ENCODE results near the gene ISCU. TPM values are rescaled to one million over a fixed set of nuclear protein-coding genes. Genes with fewer than 3 reads are reported as not detected.
A peak's percentile ranks its signal among the peaks of the same experiment; 100 is the strongest.

The ISCU gene
- total RNA-seq, 2 donors from 2014 or later = 93.3 to 98.7 TPM

- no peaks in the 10 kb centered on the region for H3K9me3 Mint-ChIP-seq
- H3K4me3 Mint-ChIP-seq = peak overlapping the region; percentile 93
- peak overlapping the region; percentile 99 for H3K27ac Mint-ChIP-seq
- H3K27me3 Mint-ChIP-seq = no peaks in the 10 kb centered on the region
- H3K36me3 Mint-ChIP-seq (ENCODE audit: low read depth) = peaks cover 86% of the 10 kb centered on the region
- peaks cover 19% of the 10 kb centered on the region for H3K4me1 Mint-ChIP-seq
- no peak for ATAC-seq (replicated peaks)
Measured at GRCh38 chr12:108560321-108560721, 2.1 kb upstream of the ISCU start.

- peak within 1 kb of the TSS; percentile 99 for H3K27ac Mint-ChIP-seq
- peaks cover 86% of the 10 kb centered on the region for H3K36me3 Mint-ChIP-seq (ENCODE audit: low read depth)
- H3K4me1 Mint-ChIP-seq = peaks cover 25% of the 10 kb centered on the region
- H3K27me3 Mint-ChIP-seq = no peaks in the 10 kb centered on the region
- H3K9me3 Mint-ChIP-seq = no peaks in the 10 kb centered on the region
- ATAC-seq (replicated peaks) = peak; percentile 49
- peak within 1 kb of the TSS; percentile 93 for H3K4me3 Mint-ChIP-seq
Measured at GRCh38 chr12:108560752-108561719, 1.4 kb upstream of the ISCU start, which contains the start of gene SART3. Gene SART3 (minus strand): TSS chr12:108561173. CDS start chr12:108561154, 19 bp downstream.

- Mint-ChIP-seq H3K27ac (peak overlapping the region; percentile 99), H3K4me3 (peak overlapping the region; percentile 93), H3K9me3 (no peaks in the 10 kb centered on the region), H3K27me3 (no peaks in the 10 kb centered on the region), H3K4me1 (peaks cover 29% of the 10 kb centered on the region), H3K36me3 (ENCODE audit: low read depth) (peaks cover 86% of the 10 kb centered on the region)
- ATAC-seq (replicated peaks) = no peak
Measured at GRCh38 chr12:108561852-108562347, 496 bp upstream of the ISCU start.

- Mint-ChIP-seq H3K27me3 (no peaks in the 10 kb centered on the region), H3K36me3 (ENCODE audit: low read depth) (peaks cover 86% of the 10 kb centered on the region), H3K27ac (peak overlapping the region; percentile 90)
Measured at GRCh38 chr12:108563136-108563803, 874 bp downstream of the ISCU start.

GRCh38 chr12:108563804-108564151 is 1.4 kb downstream of the ISCU start:
- ATAC-seq (replicated peaks) = no peak
- Mint-ChIP-seq H3K4me3 (peak overlapping the region; percentile 93), H3K4me1 (peaks cover 36% of the 10 kb centered on the region), H3K27ac (peak overlapping the region; percentile 90), H3K36me3 (ENCODE audit: low read depth) (peaks cover 86% of the 10 kb centered on the region), H3K9me3 (no peaks in the 10 kb centered on the region), H3K27me3 (no peaks in the 10 kb centered on the region)

More at GRCh38 chr12:108563136-108563803, 874 bp downstream of the ISCU start:
- peak overlapping the region; percentile 93 for H3K4me3 Mint-ChIP-seq
- ATAC-seq (replicated peaks) = peak; percentile 51
- H3K4me1 Mint-ChIP-seq = peaks cover 33% of the 10 kb centered on the region
- H3K9me3 Mint-ChIP-seq = no peaks in the 10 kb centered on the region

GRCh38 chr12:108564724-108565123 is 2.3 kb downstream of the ISCU start:
- Mint-ChIP-seq H3K4me3 (no peak overlapping the region), H3K27ac (peak overlapping the region; percentile 90), H3K4me1 (peaks cover 41% of the 10 kb centered on the region), H3K9me3 (no peaks in the 10 kb centered on the region), H3K36me3 (ENCODE audit: low read depth) (peaks cover 87% of the 10 kb centered on the region), H3K27me3 (no peaks in the 10 kb centered on the region)
- ATAC-seq (replicated peaks) = no peak

GRCh38 chr12:108565146-108565545 is 2.8 kb downstream of the ISCU start:
- Mint-ChIP-seq H3K27me3 (no peaks in the 10 kb centered on the region), H3K4me3 (no peak overlapping the region), H3K4me1 (peaks cover 37% of the 10 kb centered on the region), H3K27ac (no peak overlapping the region), H3K36me3 (ENCODE audit: low read depth) (peaks cover 87% of the 10 kb centered on the region), H3K9me3 (no peaks in the 10 kb centered on the region)
- no peak for ATAC-seq (replicated peaks)

- Mint-ChIP-seq H3K36me3 (ENCODE audit: low read depth) (peaks cover 86% of the 10 kb centered on the region), H3K27ac (peak overlapping the region; percentile 99), H3K9me3 (no peaks in the 10 kb centered on the region), H3K4me1 (peaks cover 36% of the 10 kb centered on the region), H3K4me3 (peak overlapping the region; percentile 49), H3K27me3 (no peaks in the 10 kb centered on the region)
- ATAC-seq (replicated peaks) = peak; percentile 9
Measured at GRCh38 chr12:108565976-108566375, 3.6 kb downstream of the ISCU start.

- no peaks in the 10 kb centered on the region for H3K9me3 Mint-ChIP-seq
- no peaks in the 10 kb centered on the region for H3K27me3 Mint-ChIP-seq
- peak overlapping the region; percentile 99 for H3K27ac Mint-ChIP-seq
- ATAC-seq (replicated peaks) = no peak
- peaks cover 82% of the 10 kb centered on the region for H3K36me3 Mint-ChIP-seq (ENCODE audit: low read depth)
- H3K4me3 Mint-ChIP-seq = peak overlapping the region; percentile 49
- H3K4me1 Mint-ChIP-seq = peaks cover 36% of the 10 kb centered on the region
Measured at GRCh38 chr12:108566452-108566851, 4.1 kb downstream of the ISCU start.

- peaks cover 82% of the 10 kb centered on the region for H3K36me3 Mint-ChIP-seq (ENCODE audit: low read depth)
- peak overlapping the region; percentile 86 for H3K4me3 Mint-ChIP-seq
- ATAC-seq (replicated peaks) = no peak
- no peaks in the 10 kb centered on the region for H3K9me3 Mint-ChIP-seq
- H3K27ac Mint-ChIP-seq = peak overlapping the region; percentile 99
- no peaks in the 10 kb centered on the region for H3K27me3 Mint-ChIP-seq
- H3K4me1 Mint-ChIP-seq = peaks cover 46% of the 10 kb centered on the region
Measured at GRCh38 chr12:108567406-108568337, 5.3 kb downstream of the ISCU start.

- Mint-ChIP-seq H3K9me3 (no peaks in the 10 kb centered on the region), H3K4me3 (peak overlapping the region; percentile 86), H3K27ac (peak overlapping the region; percentile 99), H3K36me3 (ENCODE audit: low read depth) (peaks cover 73% of the 10 kb centered on the region), H3K4me1 (peaks cover 54% of the 10 kb centered on the region), H3K27me3 (no peaks in the 10 kb centered on the region)
- ATAC-seq (replicated peaks) = peak; percentile 91
Measured at GRCh38 chr12:108568338-108569154, 6.2 kb downstream of the ISCU start.

- H3K9me3 Mint-ChIP-seq = no peaks in the 10 kb centered on the region
- H3K27me3 Mint-ChIP-seq = no peaks in the 10 kb centered on the region
- peaks cover 49% of the 10 kb centered on the region for H3K36me3 Mint-ChIP-seq (ENCODE audit: low read depth)
- no peak overlapping the region for H3K4me3 Mint-ChIP-seq
- ATAC-seq (replicated peaks) = no peak
- H3K27ac Mint-ChIP-seq = no peak overlapping the region
- peaks cover 62% of the 10 kb centered on the region for H3K4me1 Mint-ChIP-seq
Measured at GRCh38 chr12:108570743-108571608, 8.6 kb downstream of the ISCU start.
